A549 (cell line): ENCODE measurements around the gene RPL35.

Source experiments
- CEBPB ChIP-seq, 2 experiments: fragments of >200 bp in 1 of 2; sonication (Bioruptor Twin) in 1 of 2; formaldehyde crosslinking in 1 of 2; IDR thresholded peaks; 2 replicates each; pipeline ENCODE4 v1.6.1; 2012 to 2016
- CTCF ChIP-seq: fragments of >200 bp; sonication (Bioruptor Twin); formaldehyde crosslinking; IDR thresholded peaks from 3 replicates; pipeline ENCODE4 v1.5.1; 2016
- ESRRA ChIP-seq: fragments of 150-350 bp; IDR thresholded peaks from 2 replicates; pipeline ENCODE4 v1.6.1; 2014; ENCODE audit warnings: mild to moderate bottlenecking, low read length, borderline replicate concordance
- FOSL2 ChIP-seq, 2 experiments: fragments of 450-650 bp in 1 of 2; fragments of >200 bp in 1 of 2; sonication (Bioruptor Twin) in 1 of 2; formaldehyde crosslinking; IDR thresholded peaks; 2 replicates each; pipeline versions ENCODE4 v1.5.0 to v1.6.1; 2016 to 2020; ENCODE audit warnings: mild to moderate bottlenecking in 1 of 2, moderate library complexity in 1 of 2
- JUNB ChIP-seq: fragments of >200 bp; sonication (Bioruptor Twin); formaldehyde crosslinking; IDR thresholded peaks from 2 replicates; pipeline ENCODE4 v1.6.1; 2016
- KDM5A ChIP-seq: fragments of 200-600 bp; sonication (generic); IDR thresholded peaks from 2 replicates; pipeline ENCODE4 v1.6.1; 2016; ENCODE audit warnings: antibody characterized with exemption, mild to moderate bottlenecking
- PHF8 ChIP-seq: fragments of 200-600 bp; sonication (generic); IDR thresholded peaks from 2 replicates; pipeline ENCODE4 v1.6.1; 2016; ENCODE audit warnings: low read depth, mild to moderate bottlenecking, antibody characterized with exemption, moderate library complexity, borderline replicate concordance
- POLR2A ChIP-seq: IDR thresholded peaks from 2 replicates; pipeline ENCODE4 v1.6.1; 2012; ENCODE audit warnings: mild to moderate bottlenecking, low read length
- RCOR1 ChIP-seq: fragments of 150-350 bp; IDR thresholded peaks from 2 replicates; pipeline ENCODE4 v1.6.1; 2014; ENCODE audit warnings: antibody characterized with exemption, low read length, low read depth
- SMC3 ChIP-seq: fragments of >200 bp; sonication (Bioruptor Twin); formaldehyde crosslinking; IDR thresholded peaks from 3 replicates; pipeline ENCODE4 v1.6.1; 2018; ENCODE audit warnings: inconsistent platforms
- ZSCAN20 ChIP-seq: fragments of 250-450 bp; sonication (Bioruptor Pico); IDR thresholded peaks from 2 replicates; pipeline ENCODE4 v1.8.0; 2022; ENCODE audit warnings: mild to moderate bottlenecking, moderate library complexity
- TF ChIP-seq, protein P1 (sequence below): fragments of 200-600 bp; sonication (generic); IDR thresholded peaks from 2 replicates; pipeline ENCODE4 v1.6.1; 2016; ENCODE audit warnings: antibody characterized with exemption, mild to moderate bottlenecking, moderate library complexity
- TF ChIP-seq, protein P2 (sequence below): fragments of 450-650 bp; IDR thresholded peaks from 2 replicates; pipeline ENCODE4 v1.6.1; 2014; ENCODE audit warnings: antibody characterized with exemption
- TF ChIP-seq, protein P3 (sequence below): IDR thresholded peaks from 2 replicates; pipeline ENCODE4 v1.6.1; 2012

DNA sequence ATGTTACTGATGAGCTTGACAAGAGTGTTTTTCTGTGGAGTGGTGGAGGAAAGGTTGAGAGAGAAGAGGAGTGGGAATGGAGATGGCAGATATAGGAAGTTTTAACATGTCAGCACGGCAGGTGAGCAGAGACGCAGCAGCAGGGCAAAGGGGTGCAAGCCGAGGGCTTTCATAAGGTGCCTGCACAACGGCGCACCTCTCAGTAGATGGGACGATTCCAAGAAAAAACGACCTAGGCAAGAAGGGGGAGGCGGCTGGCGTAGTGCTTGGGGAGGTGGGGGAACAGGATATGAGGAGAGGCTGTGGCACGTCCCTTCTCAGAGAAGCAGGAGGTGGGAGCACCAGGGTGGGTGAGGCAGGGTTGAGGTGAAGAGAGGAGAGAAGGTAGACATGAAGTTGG is 24.7 kb upstream of the RPL35 start:
- no peak for TF ChIP-seq SMC3
- no peak for TF ChIP-seq CEBPB (IDR thresholded peaks at IDR 0.05)
- TF ChIP-seq CTCF = no peak
- TF ChIP-seq ZSCAN20 = no peak
- no peak for TF ChIP-seq KDM5A
- no peak for TF ChIP-seq ESRRA
- no peak for TF ChIP-seq PHF8
- TF ChIP-seq FOSL2 (IDR thresholded peaks at IDR 0.05) = no peak
- TF ChIP-seq FOSL2 (CRISPR knock-in tag; IDR thresholded peaks at IDR 0.05) = no peak
- TF ChIP-seq, protein P1, sequence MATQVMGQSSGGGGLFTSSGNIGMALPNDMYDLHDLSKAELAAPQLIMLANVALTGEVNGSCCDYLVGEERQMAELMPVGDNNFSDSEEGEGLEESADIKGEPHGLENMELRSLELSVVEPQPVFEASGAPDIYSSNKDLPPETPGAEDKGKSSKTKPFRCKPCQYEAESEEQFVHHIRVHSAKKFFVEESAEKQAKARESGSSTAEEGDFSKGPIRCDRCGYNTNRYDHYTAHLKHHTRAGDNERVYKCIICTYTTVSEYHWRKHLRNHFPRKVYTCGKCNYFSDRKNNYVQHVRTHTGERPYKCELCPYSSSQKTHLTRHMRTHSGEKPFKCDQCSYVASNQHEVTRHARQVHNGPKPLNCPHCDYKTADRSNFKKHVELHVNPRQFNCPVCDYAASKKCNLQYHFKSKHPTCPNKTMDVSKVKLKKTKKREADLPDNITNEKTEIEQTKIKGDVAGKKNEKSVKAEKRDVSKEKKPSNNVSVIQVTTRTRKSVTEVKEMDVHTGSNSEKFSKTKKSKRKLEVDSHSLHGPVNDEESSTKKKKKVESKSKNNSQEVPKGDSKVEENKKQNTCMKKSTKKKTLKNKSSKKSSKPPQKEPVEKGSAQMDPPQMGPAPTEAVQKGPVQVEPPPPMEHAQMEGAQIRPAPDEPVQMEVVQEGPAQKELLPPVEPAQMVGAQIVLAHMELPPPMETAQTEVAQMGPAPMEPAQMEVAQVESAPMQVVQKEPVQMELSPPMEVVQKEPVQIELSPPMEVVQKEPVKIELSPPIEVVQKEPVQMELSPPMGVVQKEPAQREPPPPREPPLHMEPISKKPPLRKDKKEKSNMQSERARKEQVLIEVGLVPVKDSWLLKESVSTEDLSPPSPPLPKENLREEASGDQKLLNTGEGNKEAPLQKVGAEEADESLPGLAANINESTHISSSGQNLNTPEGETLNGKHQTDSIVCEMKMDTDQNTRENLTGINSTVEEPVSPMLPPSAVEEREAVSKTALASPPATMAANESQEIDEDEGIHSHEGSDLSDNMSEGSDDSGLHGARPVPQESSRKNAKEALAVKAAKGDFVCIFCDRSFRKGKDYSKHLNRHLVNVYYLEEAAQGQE = no peak
- TF ChIP-seq, protein P2, sequence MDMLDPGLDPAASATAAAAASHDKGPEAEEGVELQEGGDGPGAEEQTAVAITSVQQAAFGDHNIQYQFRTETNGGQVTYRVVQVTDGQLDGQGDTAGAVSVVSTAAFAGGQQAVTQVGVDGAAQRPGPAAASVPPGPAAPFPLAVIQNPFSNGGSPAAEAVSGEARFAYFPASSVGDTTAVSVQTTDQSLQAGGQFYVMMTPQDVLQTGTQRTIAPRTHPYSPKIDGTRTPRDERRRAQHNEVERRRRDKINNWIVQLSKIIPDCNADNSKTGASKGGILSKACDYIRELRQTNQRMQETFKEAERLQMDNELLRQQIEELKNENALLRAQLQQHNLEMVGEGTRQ = no peak
- TF ChIP-seq RCOR1 = no peak
- no peak for TF ChIP-seq POLR2A
- TF ChIP-seq, protein P3, sequence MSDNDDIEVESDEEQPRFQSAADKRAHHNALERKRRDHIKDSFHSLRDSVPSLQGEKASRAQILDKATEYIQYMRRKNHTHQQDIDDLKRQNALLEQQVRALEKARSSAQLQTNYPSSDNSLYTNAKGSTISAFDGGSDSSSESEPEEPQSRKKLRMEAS = no peak
- TF ChIP-seq JUNB = no peak
